HG03095 (cell line): Measurements from ENCODE around the gene PMPCB.

ENCODE experiments used
- ATAC-seq: cut with Tn5 transposase; IDR thresholded peaks from one replicate; pipeline ENCODE4 v1.9.1; 2021; ENCODE audit warnings: moderate library complexity; ENCODE audit not compliant: unreplicated experiment

PMPCB gene

GRCh38 chr7:103325744-103326143 lies 28.5 kb downstream of the PMPCB start:
- ATAC-seq = no peak

GRCh38 chr7:103336761-103337160 lies 39.5 kb downstream of the PMPCB start:
- no peak for ATAC-seq

GRCh38 chr7:103338864-103339263 lies 41.6 kb downstream of the PMPCB start:
- no peak for ATAC-seq

GRCh38 chr7:103341466-103341865 lies 44.2 kb downstream of the PMPCB start:
- ATAC-seq = no peak

GRCh38 chr7:103343332-103343731 lies 46.1 kb downstream of the PMPCB start:
- no peak for ATAC-seq

- peak; percentile 8 for ATAC-seq
Measured at GRCh38 chr7:103343758-103344452, 46.7 kb downstream of the PMPCB start.

GRCh38 chr7:103344453-103345149 lies 47.4 kb downstream of the PMPCB start, which contains the start of gene DNAJC2:
Gene DNAJC2 (minus strand): TSS chr7:103344767. CDS start chr7:103344622, 145 bp downstream.
- ATAC-seq = peak; percentile 77

GRCh38 chr7:103346396-103346795 lies 49.2 kb downstream of the PMPCB start:
- ATAC-seq = no peak

- peak; percentile 61 for ATAC-seq
Measured at GRCh38 chr7:103347507-103348267, 50.5 kb downstream of the PMPCB start, which contains the start of gene PSMC2. Gene PSMC2 (plus strand): TSS chr7:103347643. CDS start chr7:103347712, 69 bp downstream.

- no peak for ATAC-seq
Measured at GRCh38 chr7:103348452-103348851, 51.2 kb downstream of the PMPCB start.

GRCh38 chr7:103348959-103349358 lies 51.7 kb downstream of the PMPCB start:
- no peak for ATAC-seq

- ATAC-seq = no peak
Measured at GRCh38 chr7:103349805-103350204, 52.6 kb downstream of the PMPCB start.
